ENCODE results near the gene GADD45GIP1.

Gene GADD45GIP1

DNA sequence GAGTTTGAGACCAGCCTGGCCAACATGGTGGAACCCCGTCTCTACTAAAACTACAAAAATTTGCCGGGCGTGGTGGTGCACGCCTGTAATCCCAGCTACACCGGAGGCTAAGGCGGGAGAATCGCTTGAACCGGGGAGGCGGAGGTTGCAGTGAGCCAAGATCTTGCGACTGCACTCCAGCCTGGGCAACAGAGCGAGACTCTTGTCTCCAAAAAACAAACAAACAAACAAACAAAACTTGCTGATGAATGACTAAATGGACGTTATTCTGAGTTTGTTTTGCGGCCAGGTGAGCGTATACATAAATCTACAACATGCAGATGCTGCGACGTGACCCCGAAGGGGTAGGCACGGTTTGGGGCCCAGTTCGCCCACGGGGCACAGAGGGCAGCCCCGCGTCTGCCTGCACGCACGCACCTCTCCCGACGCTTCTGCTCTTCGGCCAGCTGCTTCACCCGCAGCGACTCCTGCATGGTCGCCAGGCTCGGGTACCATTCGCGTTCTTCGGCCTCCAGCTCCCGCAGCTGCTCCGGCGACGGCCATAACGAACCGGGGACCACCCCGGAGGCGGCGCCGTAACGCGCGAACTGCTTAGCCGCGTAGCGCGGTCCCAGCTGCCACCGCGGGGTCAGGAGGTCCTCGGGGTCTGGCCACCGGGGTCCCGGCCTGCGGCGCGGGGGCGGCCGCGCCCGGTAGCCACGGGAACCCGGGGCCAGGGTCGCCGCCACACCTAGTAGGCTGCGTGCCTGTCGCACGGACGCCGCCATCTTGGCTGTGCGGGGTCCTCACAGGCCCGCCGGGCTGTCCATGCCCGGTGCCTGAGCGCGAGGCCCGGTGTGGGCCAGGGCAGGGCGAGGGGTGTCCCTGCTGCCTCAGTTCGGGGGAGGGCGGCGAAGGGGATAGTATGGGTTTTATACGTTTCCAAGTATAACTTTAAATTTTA, at the start of gene GADD45GIP1:
Gene GADD45GIP1 (minus strand): TSS at position 778 of the 943 bp plus-strand sequence. CDS start 11 bp downstream, at position 767.
- no peak for FAIRE-seq

GRCh38 chr19:13005861-13006370, 48.9 kb upstream of the GADD45GIP1 start:
- no peak for FAIRE-seq

GRCh38 chr19:13005253-13005652, 48.2 kb upstream of the GADD45GIP1 start:
- no peak for FAIRE-seq

- no peak for FAIRE-seq
Measured at GRCh38 chr19:13004273-13004672, 47.2 kb upstream of the GADD45GIP1 start.

DNA sequence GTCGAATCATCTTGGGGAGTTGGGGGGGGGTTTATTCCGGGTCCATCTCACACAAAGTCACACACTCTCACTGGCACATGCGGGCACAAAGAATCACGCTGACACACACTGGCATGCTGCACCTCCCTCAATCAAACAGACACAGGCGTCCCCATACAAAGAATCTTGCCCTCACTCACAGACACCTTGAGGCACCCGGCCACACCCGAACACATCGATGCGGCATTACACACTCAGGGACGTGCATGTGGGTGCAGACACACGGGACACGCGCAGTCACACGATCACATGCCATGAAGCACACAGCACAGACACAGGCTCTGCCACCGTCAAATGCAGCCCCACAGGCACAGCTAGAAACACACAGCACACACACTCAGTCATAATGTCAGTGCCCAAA, 46.1 kb upstream of the GADD45GIP1 start:
- FAIRE-seq = no peak

- FAIRE-seq = no peak
Measured at GRCh38 chr19:13002166-13002898, 45.3 kb upstream of the GADD45GIP1 start.

DNA sequence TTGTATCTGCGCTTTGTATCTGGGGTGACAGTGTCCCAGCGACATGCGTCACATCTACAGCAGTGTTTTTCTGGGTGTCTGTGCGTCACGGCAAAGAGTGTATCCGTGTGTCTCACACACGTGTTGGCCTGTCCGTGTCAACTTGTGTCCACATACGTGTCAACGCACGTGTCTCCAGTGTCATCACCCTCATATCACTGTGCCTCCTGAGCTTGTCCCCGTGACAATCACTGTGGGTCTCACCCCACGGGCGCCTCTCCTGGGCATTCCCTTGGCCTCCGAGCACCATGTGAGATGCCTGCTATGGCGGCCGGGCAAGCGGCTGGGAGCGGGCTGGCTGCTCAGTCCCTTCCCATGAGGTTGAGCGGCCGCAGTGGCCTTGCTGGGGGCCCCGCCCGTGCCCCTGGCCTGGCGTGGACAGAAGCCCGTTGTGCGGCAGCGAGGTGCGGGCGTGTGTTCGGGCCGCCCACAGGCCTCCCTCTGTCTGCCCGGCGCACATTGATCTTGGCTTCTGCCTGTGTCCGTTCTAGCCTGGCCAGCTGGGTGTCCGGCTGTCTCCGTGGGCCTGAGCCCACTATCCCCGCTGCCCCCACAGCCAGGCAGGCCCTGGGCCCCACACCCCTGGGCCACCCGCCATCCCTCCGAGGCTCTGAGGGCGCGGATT, 44.6 kb upstream of the GADD45GIP1 start:
- FAIRE-seq = no peak

DNA sequence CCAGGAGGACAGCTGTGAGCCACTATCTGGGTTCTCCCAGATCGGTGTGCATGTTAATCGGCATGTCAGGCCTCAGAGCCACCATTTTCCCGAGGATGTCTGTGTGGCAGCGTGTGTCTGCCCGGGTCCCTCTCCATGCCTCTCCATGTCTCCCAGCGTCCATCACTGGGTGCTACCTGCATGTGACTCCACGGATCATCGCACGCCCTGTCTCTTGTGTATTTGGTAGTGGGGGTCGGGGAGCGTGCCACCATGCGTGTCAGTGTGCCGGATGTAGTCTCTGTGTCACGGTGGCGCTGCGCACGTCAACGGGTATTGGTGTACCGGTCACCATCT, 44.1 kb upstream of the GADD45GIP1 start:
- no peak for FAIRE-seq

DNA sequence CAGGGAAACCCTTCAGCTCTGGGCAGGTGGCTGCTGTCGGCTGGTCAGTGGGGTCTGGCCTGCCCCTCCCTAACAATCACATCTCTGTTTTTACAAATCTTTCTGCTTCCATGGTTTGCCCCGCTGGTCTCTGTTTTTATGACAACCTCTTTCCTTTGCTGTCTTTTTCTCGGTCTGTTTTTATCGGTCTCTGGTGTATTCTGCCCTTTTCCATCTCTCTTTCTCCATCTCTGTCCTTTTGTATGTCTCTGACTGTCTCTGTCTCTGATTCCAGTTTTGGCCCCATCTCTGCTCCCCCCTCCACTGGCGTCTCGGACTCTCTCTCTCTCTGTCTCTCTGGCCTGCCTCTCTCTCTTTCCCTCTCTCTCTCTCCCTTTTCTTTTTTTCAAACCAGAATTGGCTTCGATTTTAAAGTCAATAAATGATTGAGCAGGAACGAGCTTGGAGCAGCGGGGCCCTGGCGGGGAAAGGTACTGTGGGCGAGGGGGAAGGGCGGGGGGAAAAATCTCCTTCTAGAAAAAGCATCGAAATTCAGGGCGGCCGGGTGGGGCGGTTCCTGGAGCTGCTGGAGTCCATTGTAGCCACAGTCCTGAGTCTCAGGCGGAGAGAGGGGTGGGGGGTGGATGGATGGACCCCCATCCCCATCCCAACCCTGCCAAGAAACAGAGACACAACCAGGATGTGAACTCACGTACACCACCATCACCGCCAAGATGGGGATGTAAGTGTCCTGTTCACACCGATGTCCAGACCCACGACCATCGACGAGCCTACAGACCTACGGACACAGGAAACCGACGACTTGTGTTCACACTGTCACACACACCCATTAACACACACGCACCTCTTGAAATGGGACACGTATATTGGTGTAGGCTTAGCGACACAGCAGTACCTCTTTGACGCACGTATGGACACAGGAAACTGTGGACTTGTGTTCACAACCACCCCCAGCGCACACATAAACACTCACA, 41.2 kb upstream of the GADD45GIP1 start:
- no peak for FAIRE-seq

GRCh38 chr19:12997179-12997966, 40.4 kb upstream of the GADD45GIP1 start:
- FAIRE-seq = no peak

GRCh38 chr19:12996406-12997094, 39.5 kb upstream of the GADD45GIP1 start:
- FAIRE-seq = no peak

DNA sequence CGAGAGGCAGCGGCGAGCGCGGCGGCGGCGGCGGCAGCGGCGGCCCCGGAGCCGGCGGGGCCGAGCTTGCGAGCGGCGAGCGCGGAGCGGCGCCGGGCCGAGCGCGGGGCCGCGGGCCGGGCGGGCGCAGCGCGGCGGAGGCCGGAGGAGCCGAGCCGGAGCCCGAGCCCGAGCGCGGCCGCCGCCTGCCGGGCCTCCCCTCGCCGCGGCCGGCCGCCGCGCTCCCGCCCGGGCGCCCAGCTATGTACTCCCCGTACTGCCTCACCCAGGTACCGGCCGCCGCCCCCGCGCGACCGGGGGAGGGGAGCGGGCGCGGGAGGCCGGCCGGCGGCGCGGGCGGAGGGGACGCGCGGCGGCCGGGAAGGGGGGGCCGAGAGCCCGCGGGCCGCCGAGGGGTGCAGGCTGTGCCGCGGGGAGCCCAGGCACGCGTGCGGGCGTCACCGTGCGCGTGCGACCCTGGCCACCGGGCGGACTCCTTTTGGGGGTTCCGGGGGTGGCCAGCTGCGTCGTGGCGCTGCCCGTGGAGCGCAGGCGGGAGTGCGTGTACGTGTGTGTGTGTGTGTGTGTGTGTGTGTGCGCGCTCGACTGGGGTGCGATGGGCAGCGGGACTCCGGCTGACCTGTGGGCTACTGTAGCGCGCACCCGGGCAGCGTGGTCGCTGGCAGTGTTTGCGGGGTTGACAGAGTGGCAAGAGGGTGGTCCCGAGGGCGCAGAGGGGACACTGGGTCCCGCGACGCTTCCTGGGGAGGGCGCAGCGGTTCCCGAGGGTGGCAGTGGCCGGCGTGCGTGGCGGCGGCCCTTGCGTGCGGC, 38.8 kb upstream of the GADD45GIP1 start:
- FAIRE-seq = no peak

DNA sequence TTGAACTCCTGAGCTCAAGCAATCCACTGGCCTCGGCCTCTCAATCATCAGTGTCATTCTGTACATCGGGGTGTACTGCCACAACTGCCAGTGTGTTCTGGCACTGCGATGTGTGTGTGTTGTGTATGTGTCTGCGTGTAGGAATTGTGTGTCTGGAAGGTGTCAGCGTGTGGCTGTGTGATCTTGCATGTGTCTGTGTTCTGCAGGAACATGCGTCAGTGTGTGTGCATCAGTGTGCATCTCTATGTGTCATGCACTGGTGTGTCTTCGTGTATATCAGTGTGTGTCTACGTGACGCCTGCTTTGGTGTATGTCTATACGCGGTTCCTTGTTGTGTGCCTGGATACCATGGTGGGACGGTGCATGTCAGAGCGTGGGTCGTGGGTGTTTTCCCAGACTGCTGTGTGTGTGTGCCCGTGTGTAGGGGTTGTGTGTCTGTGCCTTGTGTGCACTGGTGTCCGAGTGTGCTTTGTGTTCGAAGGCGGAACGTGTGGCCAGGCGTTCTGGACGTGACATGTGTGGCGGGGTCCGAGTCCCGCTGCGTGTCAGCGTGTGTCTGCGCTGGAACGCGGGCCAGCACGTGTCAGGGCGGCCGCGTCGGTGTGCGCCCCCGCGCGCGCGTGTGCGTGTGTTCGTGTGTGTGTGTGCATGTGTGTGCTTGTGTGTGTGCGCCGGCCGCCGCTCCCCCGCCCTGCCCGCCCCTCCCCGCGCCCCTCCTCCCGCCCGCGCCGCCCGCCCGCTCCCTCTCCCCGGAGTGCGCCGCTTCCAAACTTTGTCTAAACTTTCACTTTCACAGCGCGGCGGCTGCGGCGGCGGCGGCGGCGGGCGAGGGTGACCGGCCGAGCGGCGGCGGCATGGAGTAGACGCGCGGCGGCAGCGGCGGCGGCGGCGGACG, 37.9 kb upstream of the GADD45GIP1 start, which contains the start of gene NFIX:
Gene NFIX (plus strand): TSS at position 775 of the 895 bp plus-strand sequence. CDS start 363 bp downstream, outside the sequence.
- no peak for FAIRE-seq

DNA sequence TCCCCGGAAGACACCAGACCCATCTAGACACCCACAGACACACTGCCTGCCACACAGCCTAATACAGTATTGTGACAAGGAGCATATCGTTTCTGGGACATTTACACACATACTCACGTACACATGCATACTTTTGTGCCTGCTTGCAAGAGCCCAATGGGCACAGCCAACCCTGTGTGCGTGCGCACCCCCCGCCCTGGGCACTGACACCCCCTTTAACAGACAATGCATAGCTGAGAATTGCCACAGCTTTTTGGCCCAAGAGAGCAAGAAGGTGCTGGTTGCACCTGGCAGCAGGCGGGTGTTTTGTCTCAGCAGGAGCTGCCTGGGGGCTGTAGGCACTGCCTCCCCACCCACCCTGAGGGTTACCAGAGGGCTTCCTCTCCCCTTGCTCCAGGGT, 36.5 kb upstream of the GADD45GIP1 start:
- FAIRE-seq = no peak

- no peak for FAIRE-seq
Measured at GRCh38 chr19:12992729-12993128, 35.7 kb upstream of the GADD45GIP1 start.

- no peak for FAIRE-seq
Measured at GRCh38 chr19:12991296-12991695, 34.3 kb upstream of the GADD45GIP1 start.

DNA sequence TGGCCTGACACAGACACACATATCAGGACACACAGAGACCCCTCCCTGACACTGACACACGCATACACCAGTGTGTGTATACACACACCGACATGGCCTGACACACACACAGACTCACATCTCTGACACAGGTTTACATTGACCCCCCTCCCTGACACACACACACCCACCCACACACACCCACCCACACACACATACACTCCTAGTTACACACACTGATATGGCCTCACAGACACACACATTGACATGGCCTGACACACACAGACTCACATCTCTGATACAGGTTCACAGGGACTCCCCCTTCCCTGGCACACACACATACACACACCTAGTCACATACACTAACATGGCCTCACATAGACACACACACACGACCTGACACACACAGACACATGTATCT, 33.8 kb upstream of the GADD45GIP1 start:
- FAIRE-seq = no peak

GRCh38 chr19:12990431-12990830, 33.4 kb upstream of the GADD45GIP1 start:
- no peak for FAIRE-seq
